GM12873 (cell line): ENCODE measurements around the gene SAMHD1.

Source experiments
- CTCF ChIP-seq: IDR thresholded peaks from 2 replicates; pipeline ENCODE4 v1.5.1; 2012; ENCODE audit warnings: low read depth, mild to moderate bottlenecking, moderate library complexity, low read length, control low read depth; ENCODE audit not compliant: insufficient read depth; ENCODE audit errors: missing control alignments

The SAMHD1 gene

GRCh38 chr20:36908603-36909002 is 42.9 kb downstream of the SAMHD1 start:
- no peak for TF ChIP-seq CTCF

DNA sequence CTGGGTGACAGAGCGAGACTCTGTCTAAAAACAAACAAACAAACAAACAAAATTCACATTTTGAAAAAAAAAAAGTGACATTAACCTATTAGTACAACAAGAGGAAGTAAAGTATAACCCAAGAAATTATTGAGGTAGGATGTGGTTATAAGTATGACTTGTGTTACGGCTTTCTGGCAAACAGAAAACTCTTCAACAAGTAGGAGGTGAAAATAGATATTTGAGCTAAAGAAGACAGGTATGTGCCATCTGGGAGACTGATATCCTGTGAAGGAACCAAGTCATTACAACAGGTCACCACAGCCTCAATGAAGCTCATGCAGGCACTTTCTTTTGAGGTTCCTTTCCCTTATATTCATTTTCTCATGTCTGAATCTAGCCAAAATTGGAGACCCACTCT is 46.8 kb downstream of the SAMHD1 start:
- no peak for TF ChIP-seq CTCF

GRCh38 chr20:36895036-36895435 is 56.5 kb downstream of the SAMHD1 start:
- TF ChIP-seq CTCF = no peak

- no peak for TF ChIP-seq CTCF
Observed at GRCh38 chr20:36893801-36894200, 57.7 kb downstream of the SAMHD1 start.

GRCh38 chr20:36891211-36891610 is 60.3 kb downstream of the SAMHD1 start:
- no peak for TF ChIP-seq CTCF

- TF ChIP-seq CTCF = no peak
Observed at GRCh38 chr20:36890586-36890985, 60.9 kb downstream of the SAMHD1 start.

DNA sequence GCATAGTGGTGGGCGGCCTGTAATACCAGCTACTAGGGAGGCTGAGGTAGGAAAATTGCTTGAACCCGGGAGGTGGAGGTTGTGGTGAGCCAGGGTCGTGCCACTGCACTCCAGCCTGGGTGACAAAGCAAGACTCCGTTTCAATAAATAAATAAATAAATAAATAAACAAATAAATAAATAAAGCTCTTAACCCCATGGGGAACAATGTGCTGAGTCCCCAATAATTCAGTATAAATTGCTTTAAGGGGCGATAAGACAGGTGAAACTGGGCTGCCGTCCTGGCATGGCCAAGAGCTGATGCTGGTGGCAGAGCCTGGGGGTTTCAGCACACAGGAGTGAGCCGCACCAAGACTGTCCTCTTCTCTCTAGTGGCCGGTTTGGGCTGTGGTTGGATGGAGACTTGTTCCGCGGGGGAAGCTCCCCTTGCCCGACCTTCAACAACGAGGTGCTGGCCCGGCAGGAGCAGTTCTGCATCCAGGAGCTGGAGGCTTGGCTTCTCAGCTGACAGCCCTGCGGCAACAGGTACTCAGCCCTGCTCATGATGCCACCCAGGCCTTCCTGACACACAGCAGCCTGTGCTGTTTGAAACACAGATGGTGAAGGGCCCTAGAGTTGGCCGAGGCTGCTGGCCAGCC is 62.5 kb downstream of the SAMHD1 start:
- TF ChIP-seq CTCF = no peak

GRCh38 chr20:36887752-36888090 is 63.8 kb downstream of the SAMHD1 start:
- TF ChIP-seq CTCF = no peak
